Activated CD4-positive, CD25-positive, alpha-beta regulatory T cell treated with anti-CD3 and anti-CD28 coated beads, Interleukin-2, amount 50 U/mL, for 16 hours (primary cell): ENCODE results near the gene PRR9.
"Not testable (repeated sequence)": the region's sequence is repeated elsewhere in the genome, so short reads cannot be mapped to it uniquely, and the experiment has no call there.

Experiments
- DNase-seq: peaks from one replicate; pipeline ENCODE4 v3.0.0-alpha.2; 2020; ENCODE audit warnings: low read depth, low spot score

The PRR9 gene

GRCh38 chr1:153229076-153229829, 11.9 kb downstream of the PRR9 start:
- not testable (repeated sequence) for DNase-seq

- DNase-seq: no peak
Observed at GRCh38 chr1:153231363-153231762, 14.0 kb downstream of the PRR9 start.

- no peak for DNase-seq
Observed at GRCh38 chr1:153231785-153232184, 14.4 kb downstream of the PRR9 start.

- DNase-seq: no peak
Observed at GRCh38 chr1:153232553-153232952, 15.2 kb downstream of the PRR9 start.

- no peak for DNase-seq
Observed at GRCh38 chr1:153233448-153233847, 16.1 kb downstream of the PRR9 start.

- DNase-seq: no peak
Observed at GRCh38 chr1:153238527-153238926, 21.1 kb downstream of the PRR9 start.

- no peak for DNase-seq
Observed at GRCh38 chr1:153242160-153242559, 24.8 kb downstream of the PRR9 start.

GRCh38 chr1:153245466-153245865, 28.1 kb downstream of the PRR9 start:
- DNase-seq: no peak

GRCh38 chr1:153246018-153246417, 28.6 kb downstream of the PRR9 start:
- no peak for DNase-seq

- no peak for DNase-seq
Observed at GRCh38 chr1:153246825-153247224, 29.4 kb downstream of the PRR9 start.

GRCh38 chr1:153248176-153248879, 30.9 kb downstream of the PRR9 start:
- no peak for DNase-seq

- no peak for DNase-seq
Observed at GRCh38 chr1:153250166-153250565, 32.8 kb downstream of the PRR9 start.

GRCh38 chr1:153251087-153251486, 33.7 kb downstream of the PRR9 start:
- no peak for DNase-seq

GRCh38 chr1:153251562-153251961, 34.2 kb downstream of the PRR9 start:
- DNase-seq: no peak

- no peak for DNase-seq
Observed at GRCh38 chr1:153251988-153252387, 34.6 kb downstream of the PRR9 start.

GRCh38 chr1:153253076-153253475, 35.7 kb downstream of the PRR9 start:
- no peak for DNase-seq

GRCh38 chr1:153253693-153254092, 36.3 kb downstream of the PRR9 start:
- DNase-seq: no peak

- DNase-seq: no peak
Observed at GRCh38 chr1:153259387-153259786, 42.0 kb downstream of the PRR9 start, which contains the start of gene LORICRIN. LORICRIN (plus strand) TSS chr1:153259687; CDS start chr1:153260950, 1,263 bp downstream.

GRCh38 chr1:153260585-153261280, 43.3 kb downstream of the PRR9 start:
- no peak for DNase-seq

- DNase-seq: no peak
Observed at GRCh38 chr1:153261281-153262069, 44.1 kb downstream of the PRR9 start.

GRCh38 chr1:153262070-153262366, 44.6 kb downstream of the PRR9 start:
- no peak for DNase-seq
